HCT116 (cell line): Measurements from ENCODE around the gene KCNK6. TPM values are rescaled to one million over a fixed set of nuclear protein-coding genes. Genes with fewer than 3 reads are reported as not detected.

Experiments
- ATAC-seq: fragments of 200-7000 bp; cut with Tn5 transposase; 2 replicates; pipeline ENCODE4 v1.9.1; 2020; ENCODE audit warnings: mild to moderate bottlenecking, moderate library complexity
- BruUV-seq: library from RNA; stranded (reverse); fragments of 400-500 nt; replicated peaks from 2 replicates; lab custom pipeline; 2021; lab: Mats Ljungman, UMichigan
- CTCF ChIA-PET: fragments of 300-600 bp; sonication (Branson Sonifier 250); formaldehyde crosslinking; loops from one replicate; lab custom pipeline; 2021; ENCODE audit warnings: antibody characterized with exemption; lab: Charles Lee
- POLR2A ChIA-PET: fragments of 300-600, 350-600 bp; sonication (Branson Sonifier 250); formaldehyde crosslinking; loops from one replicate; lab custom pipeline; 2021; ENCODE audit warnings: antibody characterized with exemption; lab: Charles Lee
- RAD21 ChIA-PET, 2 experiments: fragments of 300-600 bp; sonication (Branson Sonifier 250); formaldehyde crosslinking; loops; one replicate each; lab custom pipeline; 2023; ENCODE audit warnings: low total read pairs in 2 of 2; ENCODE audit not compliant: uncharacterized antibody in 2 of 2, unreplicated experiment in 2 of 2, low non-redundant PET in 1 of 2; lab: Charles Lee
- DNase-seq: peaks from one replicate; pipeline ENCODE4 v3.0.0-alpha.2; 2010; ENCODE audit warnings: low read depth, low spot score
- H2AFZ ChIP-seq: fragments of 200-600 bp; shearing (Covaris generic), sonication (generic); 2 replicates; pipeline ENCODE4 v1.6.1; 2017; ENCODE audit warnings: low read depth, mixed run types, mixed read lengths, antibody characterized with exemption, low read length; ENCODE audit not compliant: poor library complexity, severe bottlenecking
- H3K27ac ChIP-seq: 2 replicates; pipeline ENCODE4 v1.5.1; 2012; ENCODE audit warnings: low read depth, low read length
- H3K27me3 ChIP-seq: fragments of 200-600 bp; sonication (generic); 2 replicates; pipeline ENCODE4 v1.6.1; 2016; ENCODE audit warnings: mixed run types, low read length, mixed read lengths; ENCODE audit not compliant: insufficient read depth
- H3K36me3 ChIP-seq, 2 experiments: fragments of 200-500 bp in 1 of 2; fragments of 200-600 bp in 1 of 2; sonication (Bioruptor generic) in 1 of 2; sonication (generic) in 1 of 2; 2 replicates each; pipeline versions ENCODE4 v1.5.1 to v1.6.1; 2014 to 2016; ENCODE audit warnings: low read length in 2 of 2, inconsistent platforms in 1 of 2, mixed read lengths in 1 of 2, mixed run types in 1 of 2; ENCODE audit not compliant: insufficient read depth in 2 of 2, control insufficient read depth in 1 of 2
- H3K4me1 ChIP-seq, 2 experiments: fragments of 200-600 bp in 1 of 2; sonication (generic) in 1 of 2; 2 replicates each; pipeline versions ENCODE4 v1.5.1 to v1.6.1; 2012 to 2017; ENCODE audit warnings: low read length in 2 of 2, inconsistent platforms in 1 of 2, mild to moderate bottlenecking in 1 of 2, mixed read lengths in 1 of 2, mixed run types in 1 of 2, moderate library complexity in 1 of 2; ENCODE audit not compliant: insufficient read depth in 2 of 2, control insufficient read depth in 1 of 2
- H3K4me2 ChIP-seq: fragments of 200-600 bp; sonication (generic); 2 replicates; pipeline ENCODE4 v1.6.1; 2017; ENCODE audit warnings: mixed run types, low read length, mixed read lengths
- H3K4me3 ChIP-seq, 2 experiments: fragments of 200-600 bp in 1 of 2; sonication (generic) in 1 of 2; replicated peaks in 1 of 2; 2 replicates each; pipeline ENCODE4 v1.5.1; 2011 to 2016; ENCODE audit warnings: low read length in 2 of 2, control low read depth in 1 of 2, low read depth in 1 of 2, mild to moderate bottlenecking in 1 of 2, mixed read lengths in 1 of 2, mixed run types in 1 of 2
- H3K79me2 ChIP-seq: fragments of 200-600 bp; sonication (generic); 2 replicates; pipeline ENCODE4 v1.6.1; 2017; ENCODE audit warnings: mild to moderate bottlenecking, mixed run types, low read length, moderate library complexity, mixed read lengths; ENCODE audit not compliant: insufficient read depth
- H3K9ac ChIP-seq: fragments of 200-600 bp; sonication (generic); 2 replicates; pipeline ENCODE4 v1.6.1; 2016; ENCODE audit warnings: low read length, mixed read lengths
- H3K9me2 ChIP-seq: fragments of 200-600 bp; sonication (generic), shearing (Covaris generic); 2 replicates; pipeline ENCODE4 v1.6.1; 2017; ENCODE audit warnings: mixed run types, mild to moderate bottlenecking, moderate library complexity; ENCODE audit not compliant: insufficient read depth
- H3K9me3 ChIP-seq, 2 experiments: fragments of 200-500 bp in 1 of 2; fragments of 200-600 bp in 1 of 2; sonication (Bioruptor generic) in 1 of 2; sonication (generic) in 1 of 2; 2 replicates each; pipeline ENCODE4 v1.6.1; 2014 to 2017; ENCODE audit warnings: low read length in 2 of 2, mixed read lengths in 2 of 2, inconsistent platforms in 1 of 2, low read depth in 1 of 2, mild to moderate bottlenecking in 1 of 2, mixed run types in 1 of 2, moderate library complexity in 1 of 2; ENCODE audit not compliant: control insufficient read depth in 1 of 2, insufficient read depth in 1 of 2
- H4K20me1 ChIP-seq: fragments of 200-600 bp; sonication (generic), shearing (Covaris generic); 2 replicates; pipeline ENCODE4 v1.6.1; 2017; ENCODE audit warnings: mixed run types, mild to moderate bottlenecking, moderate library complexity; ENCODE audit not compliant: insufficient read depth
- ATF3 ChIP-seq: IDR thresholded peaks from 2 replicates; pipeline ENCODE4 v1.6.1; 2012
- CBX3 ChIP-seq: IDR thresholded peaks from 2 replicates; pipeline ENCODE4 v1.6.1; 2012; ENCODE audit warnings: low read depth
- CEBPB ChIP-seq: IDR thresholded peaks from 2 replicates; pipeline ENCODE4 v1.6.1; 2012; ENCODE audit warnings: low read depth
- CTCF ChIP-seq, 3 experiments: fragments of 200-600 bp in 1 of 3; sonication (generic) in 1 of 3; IDR thresholded peaks in 2 of 3; conservative IDR thresholded peaks in 1 of 3; 2 replicates each; pipeline ENCODE4 v1.5.1; 2012 to 2017; ENCODE audit warnings: low read depth in 2 of 3, low read length in 2 of 3, antibody characterized with exemption in 1 of 3, borderline replicate concordance in 1 of 3, control low read depth in 1 of 3, mild to moderate bottlenecking in 1 of 3, mixed read lengths in 1 of 3, mixed run types in 1 of 3, moderate library complexity in 1 of 3; ENCODE audit not compliant: insufficient read depth in 1 of 3
- EGR1 ChIP-seq: IDR thresholded peaks from 2 replicates; pipeline ENCODE4 v1.6.1; 2012; ENCODE audit warnings: low read depth
- EZH2phosphoT487 ChIP-seq: fragments of 200-600 bp; IDR thresholded peaks from 2 replicates; pipeline ENCODE4 v1.6.1; 2018; ENCODE audit warnings: antibody characterized with exemption, borderline replicate concordance
- JUND ChIP-seq: IDR thresholded peaks from 2 replicates; pipeline ENCODE4 v1.6.1; 2012
- POLR2A ChIP-seq: IDR thresholded peaks from 2 replicates; pipeline ENCODE4 v1.7.0; 2011; ENCODE audit warnings: borderline replicate concordance; ENCODE audit not compliant: insufficient read depth, insufficient read length; ENCODE audit errors: extremely low read depth
- RAD21 ChIP-seq: IDR thresholded peaks from 2 replicates; pipeline ENCODE4 v1.6.1; 2012; ENCODE audit warnings: low read depth, mild to moderate bottlenecking
- SIN3A ChIP-seq: IDR thresholded peaks from 2 replicates; pipeline ENCODE4 v1.6.1; 2012; ENCODE audit warnings: low read depth
- SP1 ChIP-seq: IDR thresholded peaks from 2 replicates; pipeline ENCODE4 v1.6.1; 2012; ENCODE audit warnings: low read depth
- YY1 ChIP-seq: IDR thresholded peaks from 2 replicates; pipeline ENCODE4 v1.6.1; 2011; ENCODE audit warnings: low read length, low read depth, moderate library complexity, mild to moderate bottlenecking; ENCODE audit not compliant: insufficient replicate concordance; ENCODE audit errors: extremely low read depth
- ZBTB33 ChIP-seq: IDR thresholded peaks from 2 replicates; pipeline ENCODE4 v1.6.1; 2011; ENCODE audit warnings: mild to moderate bottlenecking, low read length, moderate library complexity; ENCODE audit not compliant: insufficient replicate concordance; ENCODE audit errors: extremely low read depth
- ZFX ChIP-seq: fragments of 450-650 bp; IDR thresholded peaks from 2 replicates; pipeline ENCODE4 v1.6.1; 2017
- ZNF274 ChIP-seq: fragments of 200-500 bp; sonication (Bioruptor generic); IDR thresholded peaks from 2 replicates; pipeline ENCODE4 v1.6.1; 2014; ENCODE audit warnings: mild to moderate bottlenecking, low read depth, low read length, inconsistent platforms
- intact Hi-C: fragments of 100-400 bp; cut with micrococcal nuclease; formaldehyde crosslinking; loops from 2 replicates; pipeline ENCODE4 v1.10.0; 2022
- total RNA-seq: library from RNA; stranded (reverse); gene quantifications from one replicate; pipeline ENCODE4 v1.2.1, GENCODE V29; 2021; ENCODE audit not compliant: unreplicated experiment

KCNK6 gene
- total RNA-seq, 1 experiment from 2014 or later, result 11.0 TPM

GRCh38 chr19:38309615-38310278, 9.9 kb upstream of the KCNK6 start (continued):
- no peak for TF ChIP-seq EZH2phosphoT487

GRCh38 chr19:38310279-38310670, 9.4 kb upstream of the KCNK6 start:
- Histone ChIP-seq H3K4me2 (no peak overlapping the region), H4K20me1 (no peaks in the 10 kb centered on the region), H3K9ac (no peak overlapping the region), H3K4me3 (no peak overlapping the region), H3K79me2 (peaks cover 19% of the 10 kb centered on the region; the same call in 1 of the 2 replicates), H3K27ac (no peak overlapping the region), H3K36me3 (peaks cover 10% of the 10 kb centered on the region in 2 experiments; a peak in 3 of 4 replicates), H2AFZ (no peak overlapping the region), H3K27me3 (no peaks in the 10 kb centered on the region), H3K9me2 (no peaks in the 10 kb centered on the region), H3K4me1 (peaks cover 9 to 15% of the 10 kb centered on the region in 2 experiments), H3K9me3 (no peaks in the 10 kb centered on the region)
- DNase-seq, result no peak
- POLR2A ChIA-PET, result interaction anchor here (1.3 kb wide), 1 partner anchor 45 kb away, joined by 3 read pairs; no protein-coding TSS in a partner anchor
- ATAC-seq, result no peak
- TF ChIP-seq JUND, result no peak
- no peak for TF ChIP-seq ZFX
- no peak for TF ChIP-seq YY1
- no peak for TF ChIP-seq RAD21
- TF ChIP-seq POLR2A, result no peak
- TF ChIP-seq ZBTB33, result no peak
- no peak for TF ChIP-seq SP1
- no peak for TF ChIP-seq CTCF (IDR thresholded peaks at IDR 0.05 in 2 of 3, conservative IDR thresholded peaks at IDR 0.05 in 1 of 3; ENCODE audit: borderline replicate concordance in 1 of 3, insufficient read depth in 1 of 3, low read depth in 2 of 3, low read length in 2 of 3)
- no peak for TF ChIP-seq SIN3A
- TF ChIP-seq ZNF274, result no peak
- no peak for TF ChIP-seq ATF3
- no peak for TF ChIP-seq CBX3
- TF ChIP-seq EGR1, result no peak
- TF ChIP-seq CEBPB, result no peak
- RAD21 ChIA-PET, result no interaction called here
- CTCF ChIA-PET, result no interaction called here
- intact Hi-C loops, result no loop called here
- BruUV-seq, result no TSS peak
